Activated T-cell treated with anti-CD3 and anti-CD28 coated beads for 48 hours (primary cell): ENCODE data around the gene LMAN2.
"Not testable (repeated sequence)": the region's sequence is repeated elsewhere in the genome, so short reads cannot be mapped to it uniquely, and the experiment has no call there.

Experiments
- DNase-seq: peaks from one replicate; pipeline ENCODE4 v3.0.0-alpha.2; 2020; ENCODE audit warnings: low read depth

Gene LMAN2

GRCh38 chr5:177364159-177364962 is 12.9 kb upstream of the LMAN2 start:
- DNase-seq: no peak

- DNase-seq: no peak
Measured at GRCh38 chr5:177363565-177363964, 12.1 kb upstream of the LMAN2 start.

DNA sequence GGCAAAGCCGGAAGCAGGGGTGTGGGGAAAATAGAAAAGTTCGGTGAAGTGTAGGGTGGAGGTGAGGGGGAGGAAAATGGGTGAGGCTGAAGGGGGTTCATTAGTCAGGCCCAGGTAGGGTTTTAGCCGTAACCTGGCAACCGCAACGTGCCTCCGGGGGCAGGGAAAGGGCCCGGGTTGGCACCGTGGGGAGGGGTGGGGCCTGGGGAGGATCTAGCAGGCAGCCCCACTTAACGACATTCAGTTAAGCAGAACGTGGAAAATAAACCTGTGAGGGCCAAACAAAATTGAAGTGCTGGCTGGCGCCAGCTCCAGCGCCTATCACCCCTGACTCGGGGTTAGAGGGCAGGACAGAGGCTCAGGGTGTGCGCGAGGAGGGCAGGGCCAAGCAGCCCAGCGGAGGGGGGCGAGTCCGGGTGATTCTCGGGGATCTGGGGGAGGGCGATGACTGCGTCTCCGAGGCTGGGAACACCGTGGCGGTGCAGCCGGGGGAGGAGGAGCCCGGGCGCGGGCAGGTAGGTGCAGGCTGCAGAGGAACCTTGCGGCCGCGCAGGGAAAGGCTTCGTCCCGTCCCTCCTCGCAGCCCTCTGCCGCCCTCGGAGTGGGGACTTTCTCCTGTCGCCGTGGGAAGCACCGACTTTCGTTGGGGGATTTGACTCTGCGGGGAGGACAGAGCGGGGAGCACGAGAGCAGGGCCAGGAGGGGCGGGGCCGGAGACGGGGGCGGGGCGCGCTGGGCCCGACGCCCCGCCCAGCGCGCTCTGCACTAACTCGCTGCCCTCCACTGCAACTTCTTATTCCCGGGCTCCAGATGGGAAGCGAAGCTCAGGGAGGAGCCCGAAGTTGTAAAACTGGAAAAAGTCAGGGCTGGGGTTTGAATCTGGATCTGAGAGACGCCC is 11.4 kb upstream of the LMAN2 start:
- DNase-seq: peak; percentile 68

DNA sequence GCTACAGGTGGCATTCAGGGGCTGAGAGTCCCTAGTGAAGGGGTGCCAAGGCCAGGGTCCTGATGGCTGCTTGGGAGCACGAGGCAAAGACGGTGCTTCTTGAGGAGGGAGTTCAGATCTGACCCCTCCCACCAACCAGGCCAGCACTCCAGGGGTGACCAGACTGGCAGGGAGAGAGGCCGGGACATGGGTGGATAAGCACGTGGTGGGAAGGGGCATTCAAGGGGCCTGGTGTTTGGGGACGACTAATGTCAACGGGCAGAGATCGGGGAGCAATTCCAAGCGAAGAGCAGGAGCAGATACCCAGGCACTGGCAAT is 10.8 kb upstream of the LMAN2 start:
- DNase-seq: no peak

- DNase-seq: no peak
Measured at GRCh38 chr5:177361418-177362291, 10.2 kb upstream of the LMAN2 start.

GRCh38 chr5:177360740-177361139 is 9.3 kb upstream of the LMAN2 start:
- not testable (repeated sequence) for DNase-seq

DNA sequence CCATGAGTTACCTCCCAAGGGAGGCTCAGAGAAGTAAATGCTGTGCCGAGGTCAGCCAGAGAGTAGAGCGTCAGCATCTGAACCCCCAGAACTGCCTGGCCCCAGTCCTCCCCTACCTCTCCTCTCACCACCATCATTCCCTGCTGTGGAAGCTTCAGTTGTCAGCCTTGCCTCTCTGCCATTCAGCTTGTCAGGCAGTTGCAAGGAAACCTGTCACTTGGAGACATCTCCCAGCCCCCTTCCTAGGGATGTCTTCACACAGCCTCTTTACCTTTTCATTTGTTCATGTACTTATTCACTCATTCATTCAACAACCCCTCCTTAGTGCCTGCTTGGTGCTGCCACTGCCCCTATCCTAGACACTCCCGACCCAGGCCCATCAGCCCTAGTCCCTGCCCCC is 8.4 kb upstream of the LMAN2 start:
- DNase-seq: no peak

DNA sequence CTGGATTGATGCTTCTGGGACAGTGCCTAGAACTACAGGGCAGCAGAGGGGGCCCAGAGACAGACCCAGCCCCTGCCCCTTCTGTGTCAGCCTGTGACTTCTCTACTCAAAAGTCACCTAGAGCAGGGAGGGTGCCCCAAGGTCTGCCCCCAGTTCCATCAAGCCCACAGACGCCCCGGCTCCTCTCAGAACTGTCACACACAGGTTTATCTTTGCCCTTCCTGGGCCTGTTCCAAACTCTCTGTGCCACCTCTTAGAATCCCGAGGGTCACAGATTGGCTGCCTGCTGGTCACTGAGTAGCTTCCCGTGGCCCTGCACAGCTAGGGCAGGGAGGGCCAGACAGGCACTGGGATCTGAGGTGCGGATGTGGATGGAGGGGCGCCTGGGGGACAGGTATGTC is 8.0 kb upstream of the LMAN2 start:
- DNase-seq: no peak

GRCh38 chr5:177358370-177358819 is 6.9 kb upstream of the LMAN2 start:
- DNase-seq: no peak

DNA sequence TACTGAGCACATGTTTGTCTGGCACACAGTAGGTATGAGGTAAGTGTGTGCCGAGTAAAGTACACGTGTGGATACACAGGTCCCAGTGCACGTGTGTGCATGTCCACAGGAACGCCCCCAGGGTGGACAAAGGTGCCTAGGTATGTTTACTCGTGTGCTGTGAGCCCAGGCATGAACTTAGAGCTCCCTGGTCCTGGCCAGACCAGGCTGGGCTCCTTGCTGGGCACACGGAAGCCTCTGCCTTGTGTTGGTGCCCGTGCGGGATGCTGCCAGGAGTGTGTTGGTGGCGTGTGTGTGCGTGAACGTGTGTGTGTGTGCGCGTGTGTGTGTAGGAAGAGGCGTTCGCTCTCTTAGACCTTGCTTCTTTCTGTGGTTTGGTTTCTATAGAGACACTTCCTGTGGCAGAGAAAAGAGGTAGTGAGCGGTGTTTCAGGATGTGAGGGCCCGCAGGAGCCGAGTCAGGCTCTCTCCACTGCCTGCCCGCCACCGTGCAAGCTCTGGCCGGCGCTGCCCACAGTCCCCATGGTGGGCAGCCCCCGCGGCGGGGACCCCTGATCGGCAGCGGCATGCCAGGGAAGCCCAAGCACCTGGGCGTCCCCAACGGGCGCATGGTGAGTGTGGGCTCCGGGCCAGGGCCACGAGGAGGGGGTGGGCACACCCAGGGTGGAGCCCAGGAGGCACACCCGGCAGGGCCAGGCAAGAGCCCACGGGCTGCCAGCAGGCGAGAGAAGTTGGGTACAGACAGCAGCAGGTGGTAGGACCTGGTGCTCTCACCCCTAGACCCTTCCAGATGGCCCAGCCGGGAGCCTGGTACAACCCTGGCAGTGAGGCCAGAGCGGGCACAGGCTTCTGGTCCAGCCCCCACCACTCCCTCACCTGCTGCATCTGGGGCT is 6.2 kb upstream of the LMAN2 start, which contains the start of gene RGS14:
RGS14 (plus strand) TSS at position 466 of the 893 bp plus-strand sequence; CDS start at position 567, 101 bp downstream.
- no peak for DNase-seq

GRCh38 chr5:177357146-177357458 is 5.6 kb upstream of the LMAN2 start:
- DNase-seq: no peak

- no peak for DNase-seq
Measured at GRCh38 chr5:177356746-177357145, 5.3 kb upstream of the LMAN2 start.

DNA sequence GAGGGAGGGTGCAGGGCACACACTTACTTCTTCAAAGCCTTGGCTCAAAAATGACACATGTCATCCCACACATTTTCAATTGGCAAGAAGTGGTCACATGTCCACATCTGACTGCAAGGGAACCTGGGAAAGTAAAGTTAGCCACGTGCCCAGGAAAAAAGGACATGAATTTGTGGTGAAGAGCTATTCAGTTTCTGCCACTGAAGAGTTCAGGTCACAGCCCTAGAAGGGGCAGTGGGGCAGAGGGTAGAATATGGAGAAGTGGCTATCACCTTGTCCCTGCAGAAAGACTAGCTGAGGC is 4.3 kb upstream of the LMAN2 start:
- DNase-seq: no peak

DNA sequence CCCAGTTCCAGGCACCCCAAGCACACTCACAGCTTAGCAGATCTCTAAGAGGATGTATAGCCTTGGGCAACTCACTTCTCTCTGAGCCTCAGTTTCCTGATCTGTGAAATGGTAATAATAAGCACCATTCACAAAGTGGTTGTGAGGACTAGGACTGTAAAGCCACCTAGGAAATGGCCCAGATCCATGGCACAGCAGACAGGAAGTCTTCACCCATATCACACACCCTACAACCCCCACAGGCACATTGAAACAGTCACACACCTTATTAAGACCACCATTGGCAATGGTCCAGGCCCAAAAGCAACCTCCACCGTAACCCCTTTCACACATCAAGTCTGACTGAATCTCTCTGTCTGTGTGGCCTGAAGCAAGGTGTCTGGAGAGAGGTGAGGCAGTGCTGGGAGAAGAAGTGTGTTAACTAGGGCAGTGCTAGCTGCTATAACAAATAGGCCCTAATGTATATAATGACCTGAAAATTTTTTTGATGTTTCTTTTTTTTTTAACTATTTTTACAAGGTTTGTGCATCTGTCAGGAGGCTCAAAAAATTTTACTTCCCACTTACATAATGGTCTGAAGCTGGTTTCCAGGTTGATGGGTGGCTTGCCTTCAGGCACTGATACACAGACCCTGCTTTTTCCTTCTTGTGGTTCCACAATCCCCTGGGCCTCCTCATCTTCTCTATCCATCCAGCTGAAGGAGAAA is 3.8 kb upstream of the LMAN2 start:
- no peak for DNase-seq

DNA sequence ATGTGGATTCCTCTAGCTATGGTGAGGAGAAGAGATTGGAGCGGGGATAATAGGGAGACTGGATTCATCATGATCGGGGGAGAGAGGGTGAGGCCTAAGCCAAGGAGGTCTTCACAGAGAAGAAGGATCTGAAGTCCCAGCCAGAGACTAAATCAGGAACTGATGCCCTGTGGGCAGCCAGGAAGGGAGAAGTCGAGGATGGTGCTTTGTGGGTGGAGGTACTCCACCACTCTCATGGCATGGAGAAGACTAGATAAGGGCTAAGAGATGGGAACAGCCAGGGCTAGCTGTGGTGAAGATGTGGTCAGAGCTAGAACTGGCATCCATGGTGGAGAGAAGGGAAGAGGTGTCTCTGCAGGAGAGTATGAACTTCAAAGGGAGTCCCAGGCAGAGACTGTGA is 3.2 kb upstream of the LMAN2 start:
- DNase-seq: no peak

DNA sequence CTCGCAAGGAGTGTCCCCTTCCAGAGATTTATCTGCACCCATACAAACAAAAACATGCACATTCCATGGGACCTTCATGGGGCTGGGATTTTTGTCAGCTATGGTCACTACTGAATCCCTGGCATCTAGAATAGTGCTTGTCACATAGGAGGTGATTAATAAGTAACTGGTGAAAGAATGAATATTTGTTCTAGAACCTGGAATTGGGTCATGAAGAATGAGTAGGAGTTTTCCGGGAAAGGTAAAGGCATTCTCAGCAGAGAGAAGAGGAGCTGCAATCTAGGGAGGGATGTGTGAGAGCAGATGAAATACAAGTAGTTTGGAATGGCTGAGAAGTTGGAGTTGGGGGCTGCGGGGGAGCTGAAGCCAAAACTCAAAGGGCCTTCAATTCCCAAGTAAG is 2.8 kb upstream of the LMAN2 start:
- DNase-seq: no peak

GRCh38 chr5:177353093-177353492 is 1.6 kb upstream of the LMAN2 start:
- no peak for DNase-seq

GRCh38 chr5:177350776-177351391 is 584 bp downstream of the LMAN2 start:
- no peak for DNase-seq

GRCh38 chr5:177349762-177350161 is 1.7 kb downstream of the LMAN2 start:
- no peak for DNase-seq

- DNase-seq: no peak
Measured at GRCh38 chr5:177349362-177349647, 2.2 kb downstream of the LMAN2 start.

DNA sequence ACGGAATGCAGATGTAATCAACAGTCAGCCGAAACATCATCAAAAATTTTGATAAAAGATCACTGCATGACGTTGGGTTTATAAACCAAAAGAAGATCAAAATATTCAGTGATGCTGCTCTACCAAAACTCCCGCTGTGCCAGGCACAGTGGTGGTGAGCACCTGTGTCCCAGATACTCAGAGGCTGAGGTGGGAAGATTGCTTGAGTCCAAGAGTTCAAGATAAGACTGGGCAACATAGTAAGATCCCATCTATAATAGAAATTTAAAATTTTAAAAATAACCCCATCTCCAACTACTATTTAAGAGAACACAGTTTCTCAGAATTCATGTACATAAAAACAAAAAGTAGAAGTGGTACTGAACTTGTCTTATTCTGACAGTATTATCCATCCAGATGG is 3.8 kb downstream of the LMAN2 start:
- no peak for DNase-seq
